Activated CD4-positive, alpha-beta T cell treated with anti-CD3 and anti-CD28 coated beads, Interleukin-2, amount 50 U/mL, for 1 hour (primary cell): ENCODE results near the gene FAM114A1.

Experiments
- DNase-seq: peaks from one replicate; pipeline ENCODE4 v3.0.0-alpha.2; 2020

Gene FAM114A1

GRCh38 chr4:38860788-38861424, 6.7 kb upstream of the FAM114A1 start:
- peak; percentile 50 for DNase-seq

DNA sequence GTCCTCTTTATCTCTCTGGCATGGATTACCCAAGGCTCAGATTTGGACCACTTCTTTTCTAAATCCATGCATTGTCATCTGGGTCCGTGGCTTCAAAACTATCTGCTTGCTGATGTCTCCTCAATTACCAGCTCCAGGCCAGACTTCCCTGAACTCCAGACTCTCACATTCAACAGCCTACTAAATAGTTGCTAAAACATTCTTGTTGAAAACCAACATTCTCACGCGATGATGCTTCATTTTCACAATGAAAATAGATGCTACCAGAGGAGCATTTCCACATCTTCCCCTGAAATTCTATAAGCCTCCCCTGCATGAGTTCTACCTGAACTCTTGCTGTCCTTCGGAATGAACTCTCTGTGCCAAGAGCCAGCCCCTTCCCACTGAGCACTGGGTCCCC, 5.8 kb upstream of the FAM114A1 start:
- DNase-seq, result no peak

DNA sequence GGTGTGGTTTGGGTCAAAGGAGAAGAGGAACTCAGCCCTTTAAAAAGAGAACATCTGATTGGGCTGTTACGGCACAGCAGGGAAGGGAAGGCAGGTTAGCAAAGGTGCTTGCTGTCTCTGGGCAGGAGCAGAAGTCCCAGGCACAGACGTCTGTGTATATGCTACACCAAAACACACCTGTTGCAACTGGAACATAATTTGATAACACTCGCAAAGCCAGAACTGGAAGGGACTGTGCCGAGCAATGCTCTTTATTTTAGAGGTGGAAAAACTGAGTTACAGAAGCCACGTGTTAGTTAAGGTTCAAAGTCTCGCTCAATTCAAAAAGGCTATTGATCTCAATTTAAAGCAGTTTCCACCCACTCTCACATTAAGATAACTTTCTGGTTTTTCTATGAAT, 2.2 kb upstream of the FAM114A1 start:
- DNase-seq, result no peak

GRCh38 chr4:38866973-38867477, 581 bp upstream of the FAM114A1 start:
- DNase-seq, result no peak

GRCh38 chr4:38868059-38868960, 704 bp downstream of the FAM114A1 start:
- no peak for DNase-seq

DNA sequence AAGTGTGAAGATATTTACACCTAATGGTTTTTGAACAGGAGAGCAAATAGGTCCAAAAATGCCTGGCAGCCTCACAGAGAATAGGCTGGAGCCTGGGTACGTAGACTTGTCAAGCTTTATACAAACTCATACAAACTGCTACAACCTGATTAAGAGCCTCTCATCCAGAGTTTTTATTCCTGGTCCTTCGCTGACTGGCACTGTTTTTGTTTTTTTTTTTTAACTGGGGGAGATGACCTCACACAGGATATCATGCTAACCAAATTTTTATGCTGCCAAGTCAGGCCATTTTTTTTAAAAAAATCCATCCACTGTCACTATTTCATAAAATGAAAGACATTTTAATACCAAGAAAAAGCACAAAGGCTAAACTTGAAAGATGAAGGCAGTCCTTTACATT, 1.9 kb downstream of the FAM114A1 start:
- no peak for DNase-seq

- DNase-seq, result no peak
These were observed 2.6 kb downstream of the FAM114A1 start for GRCh38 chr4:38870098-38870808.

- DNase-seq, result no peak
These were observed 4.0 kb downstream of the FAM114A1 start for GRCh38 chr4:38871593-38871992.

GRCh38 chr4:38872620-38873019, 5.0 kb downstream of the FAM114A1 start:
- no peak for DNase-seq

GRCh38 chr4:38873290-38873944, 5.8 kb downstream of the FAM114A1 start:
- no peak for DNase-seq

- no peak for DNase-seq
These were observed 9.0 kb downstream of the FAM114A1 start for GRCh38 chr4:38876636-38877035.

GRCh38 chr4:38884254-38884653, 16.6 kb downstream of the FAM114A1 start:
- DNase-seq, result no peak

GRCh38 chr4:38889143-38889542, 21.5 kb downstream of the FAM114A1 start:
- DNase-seq, result no peak

DNA sequence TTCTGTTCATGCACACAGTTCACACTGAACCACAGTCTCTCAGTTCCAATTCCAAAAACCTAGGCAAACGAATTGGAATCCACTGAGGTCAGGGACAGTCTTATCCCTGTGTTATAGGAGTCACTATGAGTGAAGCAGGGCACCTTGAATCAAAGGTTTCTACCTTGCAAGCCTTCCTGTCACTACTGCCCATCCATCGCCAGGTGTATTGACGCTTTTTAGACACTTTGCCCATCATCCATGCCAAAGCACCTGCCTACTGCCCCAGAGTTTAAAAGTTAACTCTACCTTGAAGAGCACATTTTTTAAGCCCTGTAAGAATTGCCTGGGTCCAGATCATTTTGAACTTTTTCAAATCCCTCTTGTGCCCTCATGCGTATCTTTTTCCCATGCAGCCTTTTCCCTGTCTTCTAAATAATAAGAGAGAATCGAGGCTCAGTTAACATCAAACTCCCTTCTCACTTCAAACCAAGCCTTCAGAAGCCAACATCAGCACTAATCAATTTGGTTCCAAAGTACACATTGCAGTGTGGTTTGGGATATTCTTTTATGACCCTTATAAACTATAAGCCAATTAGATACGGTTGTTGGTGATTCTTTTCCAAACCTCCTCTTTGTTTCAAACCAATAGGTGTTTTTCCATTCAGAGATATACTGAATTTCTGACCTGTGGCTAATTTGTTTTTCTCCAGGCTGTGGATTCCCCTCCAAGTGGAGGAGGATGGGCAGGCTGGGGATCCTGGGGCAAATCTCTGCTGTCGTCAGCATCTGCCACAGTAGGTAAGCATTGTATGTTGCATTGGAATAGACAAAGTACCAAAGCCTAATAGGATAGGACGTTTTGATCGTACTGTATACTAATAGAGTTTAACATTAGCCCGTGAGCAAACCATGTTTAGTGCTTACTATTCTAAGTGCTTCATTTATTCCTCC, 23.7 kb downstream of the FAM114A1 start:
- DNase-seq, result no peak

- no peak for DNase-seq
These were observed 26.8 kb downstream of the FAM114A1 start for GRCh38 chr4:38894322-38894982.

- no peak for DNase-seq
These were observed 29.3 kb downstream of the FAM114A1 start for GRCh38 chr4:38896940-38897339.

GRCh38 chr4:38898245-38898644, 30.6 kb downstream of the FAM114A1 start:
- no peak for DNase-seq

GRCh38 chr4:38902221-38902620, 34.6 kb downstream of the FAM114A1 start:
- DNase-seq, result no peak

DNA sequence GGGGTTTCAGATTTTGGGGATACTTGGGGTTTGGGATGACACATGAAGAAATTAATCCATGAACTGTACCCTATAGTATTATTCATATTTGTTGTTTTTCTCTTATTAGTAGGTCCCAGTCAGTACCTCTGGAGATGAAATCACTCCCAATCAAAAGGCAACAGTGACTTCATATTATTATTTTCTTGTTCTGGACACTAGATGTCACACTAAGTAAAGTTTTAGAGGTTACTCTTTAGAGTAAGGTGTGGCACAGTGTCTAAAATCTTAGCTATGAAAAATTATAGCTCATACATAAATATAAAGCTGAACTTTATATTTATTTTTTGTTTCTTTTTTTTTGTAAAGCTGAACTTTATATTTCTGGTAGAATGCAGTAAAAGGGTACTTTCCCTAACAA, 35.1 kb downstream of the FAM114A1 start:
- DNase-seq, result no peak

DNA sequence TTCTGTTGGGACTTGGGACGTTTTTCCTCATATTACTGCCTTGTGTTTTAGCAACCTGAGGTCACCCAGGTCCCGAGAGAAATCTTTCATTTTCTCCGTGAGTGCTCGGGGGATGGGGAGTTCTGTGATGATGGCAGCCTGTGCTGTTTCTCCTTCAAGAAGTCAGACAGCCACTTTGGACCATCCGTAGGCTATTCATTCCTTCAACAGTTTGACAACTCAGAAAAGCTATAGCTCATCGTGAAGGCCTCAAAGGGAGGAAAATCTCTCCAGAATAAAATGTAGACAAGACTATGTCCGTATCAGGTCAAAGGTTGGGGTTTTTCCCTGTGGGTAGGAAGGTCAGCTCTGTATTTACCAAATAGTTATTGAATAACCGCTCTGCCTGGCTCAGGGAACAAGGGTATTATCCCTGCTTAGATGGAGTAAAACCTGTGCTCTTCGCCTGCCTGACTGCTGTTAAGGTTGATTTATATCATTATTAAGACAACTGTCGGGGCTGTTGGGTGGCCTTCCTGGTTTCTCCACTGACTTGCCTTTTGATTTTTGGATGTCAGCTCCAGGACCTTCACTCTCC, 36.6 kb downstream of the FAM114A1 start:
- DNase-seq, result no peak

GRCh38 chr4:38904682-38905081, 37.1 kb downstream of the FAM114A1 start:
- DNase-seq, result no peak
